HG02852 (cell line): ENCODE measurements around the gene SFT2D3.

Source experiments
- ATAC-seq: cut with Tn5 transposase; IDR thresholded peaks from one replicate; pipeline ENCODE4 v1.9.1; 2021; ENCODE audit warnings: mild to moderate bottlenecking, moderate library complexity; ENCODE audit not compliant: unreplicated experiment

The SFT2D3 gene

GRCh38 chr2:127664065-127664894 is 37.0 kb upstream of the SFT2D3 start:
- no peak for ATAC-seq

GRCh38 chr2:127664895-127665225 is 36.4 kb upstream of the SFT2D3 start:
- ATAC-seq = no peak

GRCh38 chr2:127665267-127665893 is 35.9 kb upstream of the SFT2D3 start:
- ATAC-seq = no peak

- no peak for ATAC-seq
Measured at GRCh38 chr2:127669056-127669455, 32.2 kb upstream of the SFT2D3 start.

DNA sequence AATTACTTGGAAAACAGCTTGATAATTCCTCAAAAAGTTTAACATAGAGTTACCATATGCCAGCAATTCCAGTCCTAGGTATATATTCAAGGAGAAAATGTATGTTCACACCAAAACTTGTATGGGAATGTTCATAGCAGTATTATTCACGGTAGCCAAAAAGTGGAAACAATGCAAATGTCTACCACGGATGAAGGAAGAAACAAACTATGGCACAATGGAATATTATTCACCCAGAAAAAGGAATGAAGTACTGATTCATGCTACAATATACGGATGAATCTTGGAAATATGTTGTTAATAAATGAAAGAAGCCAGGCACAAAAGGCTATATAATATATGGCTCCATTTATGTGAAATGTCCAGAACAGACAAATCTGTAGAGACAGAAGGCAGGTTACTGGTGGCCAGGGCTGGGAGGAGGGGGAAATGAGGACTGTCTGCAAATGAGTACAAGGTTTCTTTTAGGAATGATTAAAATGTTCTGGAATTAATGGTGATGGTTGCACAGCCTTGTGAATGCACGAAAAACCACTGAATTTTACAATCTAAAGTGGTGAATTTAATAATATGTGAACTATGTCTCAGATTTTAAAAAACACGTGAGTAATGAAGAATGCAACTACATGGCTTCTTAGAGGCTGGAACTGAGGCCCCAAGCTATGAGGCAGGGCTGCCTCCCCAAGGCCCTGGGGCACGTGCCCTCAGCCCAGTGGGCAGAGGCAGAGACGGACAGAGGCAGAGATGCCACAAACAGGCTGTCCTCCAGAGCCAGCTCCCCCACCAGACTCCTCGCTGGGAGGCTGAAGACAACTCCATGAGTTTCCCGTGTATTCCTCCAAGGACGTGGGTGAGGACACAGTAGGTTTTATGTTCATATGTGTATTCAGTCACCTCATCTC is 31.0 kb upstream of the SFT2D3 start:
- ATAC-seq = no peak

GRCh38 chr2:127670957-127671290 is 30.4 kb upstream of the SFT2D3 start:
- no peak for ATAC-seq

DNA sequence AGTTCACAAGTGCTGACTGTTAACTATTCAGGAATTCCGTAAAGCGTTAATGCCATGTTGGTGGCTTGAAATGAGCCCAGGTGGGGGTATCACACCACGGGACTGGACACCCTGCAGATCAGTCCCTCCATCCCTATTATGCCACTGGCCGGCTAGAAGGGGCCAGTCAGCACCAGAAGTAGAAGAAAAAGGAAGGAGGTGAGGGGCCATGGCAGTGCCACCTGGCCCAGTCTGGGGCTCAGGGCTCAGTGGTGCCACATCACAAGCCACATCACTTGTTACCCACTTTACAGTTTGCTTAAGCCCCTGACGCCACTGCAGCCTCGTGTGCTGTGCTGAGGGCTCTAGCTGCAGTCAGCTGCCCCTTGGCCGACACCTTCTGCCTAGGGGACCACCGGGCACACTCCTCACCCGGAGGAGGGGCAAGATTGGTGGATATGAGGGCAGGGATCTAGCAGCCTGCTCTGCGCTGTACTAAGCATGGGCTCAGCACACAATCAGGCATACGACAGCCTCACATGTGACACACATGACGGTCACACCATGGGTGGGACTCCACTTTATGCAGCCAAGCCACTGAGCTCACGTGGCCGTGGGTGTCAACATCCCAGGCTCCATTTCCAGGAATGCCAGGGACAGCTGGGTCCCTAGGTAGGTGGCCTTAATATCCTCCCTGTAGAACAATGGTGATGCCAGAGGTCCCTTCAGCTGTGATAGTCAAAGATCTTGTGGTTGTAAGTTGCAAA is 29.6 kb upstream of the SFT2D3 start:
- ATAC-seq = no peak

DNA sequence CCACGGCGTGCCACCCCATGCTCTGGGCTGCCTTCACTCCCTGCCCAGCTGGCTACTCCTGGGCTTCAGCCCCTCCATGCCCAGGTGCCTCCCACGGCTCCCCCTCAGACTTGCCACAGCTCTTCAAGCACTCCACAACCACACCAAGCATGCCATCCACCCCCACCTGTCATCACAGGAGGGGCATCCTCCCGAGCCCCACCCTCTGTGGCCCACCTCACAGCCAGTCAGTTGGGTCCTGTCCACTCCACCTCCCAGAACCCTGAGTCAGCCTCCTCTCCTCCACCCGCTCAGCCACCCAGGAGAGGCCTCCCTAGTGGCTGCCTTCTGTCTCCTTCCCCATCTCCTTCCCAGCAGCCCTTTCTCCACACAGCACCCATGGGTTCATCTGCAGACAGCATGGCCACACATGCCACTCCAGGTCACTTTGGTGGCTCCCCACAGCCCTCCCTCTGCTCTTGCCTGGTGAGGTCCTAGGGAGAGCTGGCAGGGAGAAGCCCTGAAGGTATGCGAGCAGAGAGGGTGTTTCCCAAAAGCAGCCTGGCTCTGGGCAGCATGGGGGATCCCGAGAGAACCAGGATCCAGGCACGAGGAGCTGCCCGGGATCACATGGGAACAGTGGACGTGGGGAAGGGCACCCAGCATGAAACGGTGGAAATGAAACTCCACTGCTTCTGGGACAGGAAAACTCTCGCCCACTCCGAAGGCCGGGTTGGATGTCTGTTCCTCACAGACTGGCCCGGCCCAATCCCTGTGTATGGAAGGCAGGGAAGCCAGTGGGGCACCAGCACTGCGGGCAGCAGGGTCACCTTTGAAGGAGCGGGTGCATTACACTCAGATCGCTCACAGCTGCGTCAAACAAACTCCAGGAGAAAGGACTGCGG is 28.7 kb upstream of the SFT2D3 start:
- ATAC-seq = no peak

- ATAC-seq = no peak
Measured at GRCh38 chr2:127673291-127674069, 27.8 kb upstream of the SFT2D3 start.

DNA sequence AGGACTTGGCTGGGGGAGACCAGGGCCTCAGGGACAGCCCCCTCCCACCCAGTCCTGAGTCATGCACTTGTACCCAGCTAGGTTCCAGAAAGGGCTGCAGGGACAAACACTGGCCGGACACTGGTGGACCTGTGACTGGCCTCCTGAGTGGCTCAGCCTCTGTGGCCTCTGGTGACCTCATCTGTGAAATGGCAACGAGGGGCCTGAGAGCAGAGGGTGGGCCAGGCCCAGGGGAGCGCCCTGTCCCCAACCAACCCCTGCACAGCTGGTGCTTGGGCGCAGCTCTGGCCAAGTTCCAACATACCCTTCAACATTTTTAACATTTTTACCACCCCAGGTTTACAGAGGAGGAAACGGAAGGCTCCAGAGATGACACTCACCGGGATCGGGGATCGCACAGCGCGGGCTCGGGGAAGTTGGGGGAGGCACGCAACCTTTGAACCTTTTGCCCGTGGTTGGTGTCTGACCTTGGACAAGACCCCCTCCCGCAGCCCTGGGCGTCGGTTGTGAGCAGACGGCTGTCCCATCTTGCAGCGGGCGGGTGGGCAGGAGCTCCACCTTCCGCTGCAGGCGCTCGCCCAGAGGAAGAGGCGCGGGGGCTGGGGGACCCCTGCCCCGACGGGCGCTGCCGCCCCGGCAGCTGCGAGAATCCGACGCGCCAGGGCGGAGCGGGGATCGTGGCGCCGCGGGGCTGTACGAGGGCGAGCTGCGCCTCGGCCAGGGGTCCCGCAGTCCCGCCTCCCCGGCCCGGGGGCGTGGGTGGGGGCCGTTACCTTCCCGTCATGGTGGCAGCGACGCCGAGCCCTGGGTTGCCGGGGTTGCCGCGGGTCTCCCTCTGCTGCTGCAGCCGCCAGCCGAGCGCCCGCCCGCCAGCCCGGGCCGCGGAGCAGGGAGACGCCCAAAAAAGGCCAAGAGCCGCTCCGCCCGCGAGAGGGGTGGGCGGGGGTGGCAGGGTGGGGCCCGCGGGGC is 26.8 kb upstream of the SFT2D3 start:
- ATAC-seq = no peak

DNA sequence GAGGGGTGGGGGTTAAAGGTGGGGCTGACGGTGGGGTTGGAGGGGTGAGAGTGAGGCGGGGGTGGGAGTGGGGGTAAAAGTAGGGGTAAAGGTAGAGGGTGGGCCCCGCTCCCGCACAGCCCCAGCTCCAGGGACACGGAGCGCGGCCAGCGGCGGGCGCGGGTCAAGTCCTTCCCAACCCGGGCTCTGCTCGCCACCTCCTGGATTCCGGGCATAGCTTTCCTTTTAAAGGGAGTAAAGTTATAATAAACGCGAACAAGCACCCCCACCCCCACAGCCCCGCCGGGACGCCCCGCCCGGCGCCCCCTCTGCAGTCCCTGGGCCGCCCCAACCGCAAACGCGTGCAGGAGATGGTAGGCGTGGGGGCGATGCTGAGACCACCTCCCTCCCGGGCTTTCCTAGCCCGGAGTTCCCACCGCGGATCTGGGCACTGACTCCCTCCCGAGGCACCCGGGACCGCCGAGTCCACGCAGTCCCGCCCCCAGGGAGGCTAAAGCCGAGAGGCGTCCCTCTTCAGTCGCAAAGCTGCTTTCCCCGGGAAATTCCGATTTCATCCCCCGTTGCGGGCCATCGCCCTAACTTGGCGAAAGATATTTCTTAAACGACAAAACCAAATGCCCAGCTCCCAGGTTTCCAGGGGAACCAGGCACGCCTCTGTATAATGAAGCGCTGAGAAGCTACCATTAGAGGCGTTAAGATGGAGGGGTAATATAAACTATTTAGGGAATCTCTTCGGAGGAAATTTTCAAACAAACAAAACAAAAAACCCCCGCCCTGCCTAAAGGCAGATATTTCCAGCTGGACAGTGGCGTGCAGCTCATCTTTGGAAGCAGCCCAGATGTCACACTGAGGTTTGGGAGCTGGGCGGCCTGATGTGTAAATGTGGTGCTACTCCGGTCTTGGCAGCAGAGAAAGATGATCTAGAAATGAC is 25.7 kb upstream of the SFT2D3 start, which contains the start of gene LIMS2:
Gene LIMS2 (minus strand): TSS at position 200 of the 931 bp plus-strand sequence. CDS start 506 bp downstream, outside the sequence.
- no peak for ATAC-seq

- no peak for ATAC-seq
Measured at GRCh38 chr2:127676906-127677305, 24.4 kb upstream of the SFT2D3 start.

DNA sequence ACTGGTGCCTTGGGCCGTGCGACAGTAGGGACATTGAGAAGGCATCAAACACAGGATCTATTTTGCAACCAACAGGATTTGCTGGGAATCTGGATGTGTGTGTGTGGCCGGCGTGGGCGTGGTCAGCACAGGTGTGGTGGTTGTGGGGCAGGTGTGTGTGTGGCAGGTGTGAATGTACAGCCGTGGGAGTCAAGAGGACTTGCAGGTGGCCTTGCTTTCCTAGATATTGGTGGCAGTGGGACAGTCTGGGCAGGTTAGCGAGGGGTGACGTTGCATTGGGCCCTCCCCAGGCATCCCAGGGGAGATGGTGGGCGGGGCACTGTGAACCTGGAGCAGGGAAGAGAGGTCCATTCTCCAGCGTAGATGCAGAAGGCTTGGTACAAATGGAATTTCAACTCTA is 22.8 kb upstream of the SFT2D3 start:
- ATAC-seq = no peak

- no peak for ATAC-seq
Measured at GRCh38 chr2:127678991-127679390, 22.3 kb upstream of the SFT2D3 start.

DNA sequence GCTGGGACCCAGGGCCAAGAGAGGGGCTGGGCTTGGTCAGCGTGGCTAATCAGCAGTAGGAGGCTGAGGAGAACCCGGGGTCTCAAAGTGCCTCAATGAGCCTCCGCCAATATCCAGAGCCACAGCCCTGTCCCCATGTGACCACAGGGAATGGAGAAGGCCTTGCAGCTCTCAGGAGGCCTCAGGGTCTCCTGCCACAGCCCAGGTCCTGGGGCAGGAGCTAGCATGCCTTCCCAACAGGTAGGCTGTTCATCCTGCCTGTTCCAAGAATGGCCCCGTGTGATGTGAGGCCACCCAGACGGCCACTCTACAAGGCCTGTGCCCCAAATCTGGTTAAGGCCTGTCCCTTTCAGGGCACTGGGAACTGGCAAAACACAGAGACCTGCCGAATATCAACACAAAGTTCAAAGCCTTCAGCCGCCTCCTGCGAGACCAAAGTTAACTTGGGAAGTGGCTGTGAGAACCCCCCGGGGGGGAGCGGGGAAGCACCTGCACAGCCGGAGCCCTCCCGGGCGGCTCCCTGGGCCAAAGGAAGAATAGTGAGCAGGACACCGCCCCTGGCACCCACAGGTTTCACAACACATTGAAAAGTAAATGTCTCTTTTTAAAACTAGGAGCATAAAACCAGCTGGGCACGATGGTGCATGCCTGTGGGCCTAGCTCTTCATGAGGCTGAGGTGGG is 21.5 kb upstream of the SFT2D3 start:
- no peak for ATAC-seq

- ATAC-seq = no peak
Measured at GRCh38 chr2:127680706-127681287, 20.5 kb upstream of the SFT2D3 start.
